GM19238 (cell line): ENCODE data around the gene ISM2.

ENCODE experiments used
- DNase-seq: peaks from one replicate; pipeline ENCODE4 v3.0.0; 2011; ENCODE audit warnings: low spot score; ENCODE audit not compliant: insufficient read length

ISM2 gene

DNA sequence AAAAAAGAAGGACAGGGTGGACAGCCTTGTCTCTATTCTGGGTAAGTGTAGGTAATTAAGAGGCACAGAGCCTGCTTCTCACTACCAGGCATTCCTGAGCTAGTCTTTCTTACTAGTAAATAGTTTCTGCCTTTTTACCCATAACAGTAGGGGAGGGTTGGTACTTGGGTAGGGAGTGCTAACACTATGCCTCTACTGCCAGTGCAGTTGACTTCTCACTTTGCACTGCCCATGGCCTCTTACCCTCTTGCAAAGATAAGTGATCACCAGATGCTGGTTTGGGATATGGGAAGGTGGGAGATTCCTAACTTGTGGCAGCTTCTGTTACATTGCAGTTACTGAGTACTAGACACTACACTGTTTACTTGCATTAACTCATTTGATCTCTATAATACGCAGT lies 29.1 kb downstream of the ISM2 start:
- no peak for DNase-seq

DNA sequence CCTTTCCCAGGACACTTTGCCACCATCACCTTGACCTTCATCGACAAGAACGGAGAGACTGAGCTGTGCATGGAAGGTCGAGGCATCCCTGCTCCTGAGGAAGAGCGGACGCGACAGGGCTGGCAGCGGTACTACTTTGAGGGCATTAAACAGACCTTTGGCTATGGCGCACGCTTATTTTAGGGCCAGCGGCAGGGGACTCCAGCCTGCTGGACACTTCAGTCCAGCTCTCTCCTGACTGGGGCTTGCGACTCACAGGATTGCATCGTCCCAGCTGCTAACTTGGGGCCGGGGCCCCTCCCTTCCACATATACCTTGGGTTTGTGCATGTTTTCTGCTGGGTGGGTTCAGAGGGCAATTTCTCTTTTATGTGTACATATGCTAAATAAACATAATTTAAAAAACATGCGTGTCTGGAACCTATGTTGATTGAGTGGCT lies 29.5 kb downstream of the ISM2 start:
- no peak for DNase-seq

DNA sequence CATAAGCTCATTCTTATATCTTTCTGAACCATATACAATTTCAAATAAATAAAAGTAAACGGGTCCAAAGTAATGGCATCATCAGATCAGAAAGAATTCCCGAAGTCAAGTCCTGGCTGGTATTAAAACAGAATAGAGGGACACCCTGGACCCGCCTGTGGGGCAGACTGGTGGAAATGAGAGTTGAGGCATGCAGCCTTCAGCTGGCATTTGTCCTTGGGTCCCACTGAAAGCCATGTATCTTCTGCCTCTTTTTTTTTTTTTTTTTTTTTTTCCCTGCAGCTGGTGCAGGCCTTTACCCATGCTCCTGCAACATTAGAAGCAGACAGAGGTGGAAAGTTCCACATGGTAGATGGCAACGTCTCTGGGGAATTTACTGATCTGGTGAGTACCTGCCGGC lies 30.8 kb downstream of the ISM2 start:
- DNase-seq = no peak

DNA sequence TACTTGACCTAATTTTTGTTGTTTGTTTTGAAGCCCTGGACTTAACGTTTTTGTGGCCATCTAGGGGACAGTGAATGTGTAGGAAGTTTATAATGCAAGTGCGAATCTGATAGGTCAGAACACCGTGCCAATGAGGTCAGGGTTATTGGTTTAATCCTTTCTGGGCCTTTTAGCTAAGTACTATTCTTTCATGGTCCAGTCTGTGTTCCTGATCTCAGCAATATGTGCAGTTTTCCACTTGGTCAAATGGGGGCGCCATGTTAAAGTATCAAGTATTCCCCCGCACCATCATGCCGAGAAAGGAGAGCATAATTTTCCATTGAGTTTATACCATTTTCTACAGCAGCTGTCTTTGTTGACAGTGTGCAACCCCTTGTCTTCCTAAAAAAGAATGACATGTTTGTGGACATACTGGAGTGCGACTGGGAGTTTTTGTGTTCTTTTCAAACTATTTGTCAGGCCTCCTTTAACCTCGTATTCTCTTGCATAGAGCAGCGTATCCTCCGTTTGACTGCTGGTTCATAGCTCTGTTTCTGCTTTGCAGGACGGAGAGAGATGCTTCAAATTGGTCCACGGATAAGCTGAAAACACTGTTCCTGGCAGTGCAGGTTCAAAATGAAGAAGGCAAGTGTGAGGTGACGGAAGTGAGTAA lies 39.4 kb downstream of the ISM2 start:
- DNase-seq = peak; percentile 20

DNA sequence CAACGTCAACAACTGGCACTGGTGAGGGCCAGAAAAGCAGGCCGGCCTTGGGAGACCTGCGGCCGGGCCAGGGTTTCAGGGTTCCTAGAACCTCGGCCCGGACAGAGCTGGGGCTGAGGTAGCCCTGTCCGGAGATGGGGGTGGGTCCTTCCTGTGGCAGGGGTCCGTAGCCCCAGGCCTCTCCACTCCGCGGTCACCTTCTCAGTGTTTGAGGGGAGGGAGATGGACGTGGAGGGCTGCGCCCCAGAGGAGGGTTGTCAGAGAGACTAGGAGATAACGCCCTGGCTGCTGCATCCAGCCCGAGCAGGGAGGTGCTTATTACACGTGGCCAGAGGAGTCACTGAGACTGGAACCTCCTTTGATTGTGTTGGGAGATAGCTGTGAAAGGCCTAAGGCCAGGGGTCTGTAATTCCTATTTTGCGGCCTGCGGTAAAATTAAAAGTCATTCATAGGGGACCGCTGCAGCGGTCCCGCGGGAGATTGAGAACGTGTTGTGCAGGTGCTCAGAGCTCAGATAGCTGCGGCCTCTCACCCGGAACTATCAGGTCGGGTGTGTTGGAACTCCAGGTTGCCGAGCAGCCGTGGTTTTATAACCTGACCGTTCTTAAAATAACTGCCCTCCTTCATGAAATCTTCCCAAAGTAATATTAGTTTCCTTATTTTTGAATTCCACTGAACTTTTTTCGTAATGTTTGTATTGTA lies 40.2 kb downstream of the ISM2 start:
- peak; percentile 15 for DNase-seq

DNA sequence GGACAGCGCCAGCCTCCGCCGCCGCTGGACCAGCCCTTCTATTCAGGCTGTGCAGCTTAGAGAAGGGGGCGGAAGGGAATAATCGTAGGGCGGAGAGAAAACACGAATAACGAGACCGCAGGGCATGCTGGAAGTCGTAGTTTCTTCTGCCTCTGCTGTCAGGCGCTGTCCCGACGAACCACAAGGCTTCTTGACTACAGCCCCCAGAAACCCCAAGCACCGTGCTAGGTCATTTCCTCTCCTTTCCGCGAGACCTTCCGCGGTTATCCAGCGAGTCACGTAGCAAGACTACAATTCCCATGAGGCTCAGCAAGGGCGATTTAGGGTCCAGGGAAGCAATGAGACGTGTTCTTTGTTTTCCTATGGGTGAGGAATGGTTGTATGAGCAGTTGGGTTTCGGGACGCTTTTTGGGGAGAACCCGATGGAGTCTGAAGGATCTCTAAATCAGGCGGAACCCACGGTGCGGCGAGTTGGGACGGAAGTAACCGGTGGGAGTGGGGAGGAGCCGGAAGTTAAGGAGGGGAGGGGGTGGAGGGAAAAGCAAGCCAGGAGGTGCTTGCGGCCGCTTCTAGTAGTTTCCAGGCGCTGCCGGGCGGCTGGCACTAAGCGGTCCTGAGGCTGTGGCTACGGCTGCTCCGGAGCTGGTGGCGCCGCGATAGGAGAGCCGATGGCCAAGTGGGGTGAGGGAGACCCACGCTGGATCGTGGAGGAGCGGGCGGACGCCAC lies 40.9 kb downstream of the ISM2 start, which contains the start of the genes AHSA1 and VIPAS39:
Gene AHSA1, plus strand, starts transcription at position 572 of the 727 bp plus-strand sequence. Its CDS starts 97 bp downstream, at position 669.
Gene VIPAS39, minus strand, starts transcription at position 80 of the 727 bp plus-strand sequence. CDS start 3,499 bp downstream, outside the sequence.
- DNase-seq = peak; percentile 80

DNA sequence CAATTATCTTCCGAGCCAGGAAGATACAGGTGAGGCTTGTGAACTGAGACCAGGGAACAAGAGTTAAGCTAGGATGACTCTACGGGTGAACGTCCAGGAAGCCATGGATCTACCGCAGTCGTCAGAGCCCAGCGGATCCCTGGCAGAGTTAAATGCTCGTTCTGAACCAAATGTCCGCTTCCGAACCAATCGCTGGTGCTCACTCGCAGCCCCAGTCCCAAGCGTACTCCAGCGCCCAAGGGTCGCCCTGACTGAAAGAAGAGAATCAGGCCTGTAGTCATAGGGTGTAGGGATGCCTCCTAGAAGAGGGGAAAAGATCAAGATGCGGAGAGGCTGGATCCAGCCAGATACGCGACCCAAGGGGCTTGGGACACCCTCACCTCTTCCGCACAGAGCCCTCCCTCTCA lies 41.5 kb downstream of the ISM2 start:
- DNase-seq = no peak

DNA sequence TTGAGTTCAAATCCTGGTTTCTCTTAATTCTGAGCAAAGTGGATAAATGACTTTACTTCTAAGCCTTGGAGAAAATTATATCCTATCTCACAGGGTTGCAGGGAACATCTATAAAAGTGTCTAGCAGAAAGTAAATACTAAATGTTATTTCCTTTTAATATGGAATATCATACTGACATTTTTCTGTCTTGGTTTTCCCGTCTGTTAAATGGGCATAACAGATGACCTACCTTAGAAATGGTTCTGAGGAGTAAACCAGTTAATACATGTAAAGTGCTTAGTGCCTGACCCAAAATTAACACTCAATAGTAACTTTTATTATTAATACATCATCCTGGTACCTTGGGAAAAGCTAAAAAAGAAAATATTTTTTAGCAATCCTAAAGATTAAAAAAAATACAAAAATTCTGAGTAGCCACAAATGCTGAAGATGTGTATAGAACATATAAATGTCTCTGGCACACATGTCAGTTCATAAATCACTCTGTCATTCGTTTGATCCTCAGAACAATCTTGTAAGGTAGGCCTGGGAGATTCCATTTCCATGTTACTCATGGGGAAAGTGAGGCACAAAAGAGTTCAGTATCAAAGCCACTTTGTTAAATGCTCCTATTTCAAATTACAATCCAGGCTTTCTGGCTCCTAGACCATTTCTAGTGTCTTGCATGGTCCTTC lies 42.5 kb downstream of the ISM2 start:
- no peak for DNase-seq

DNA sequence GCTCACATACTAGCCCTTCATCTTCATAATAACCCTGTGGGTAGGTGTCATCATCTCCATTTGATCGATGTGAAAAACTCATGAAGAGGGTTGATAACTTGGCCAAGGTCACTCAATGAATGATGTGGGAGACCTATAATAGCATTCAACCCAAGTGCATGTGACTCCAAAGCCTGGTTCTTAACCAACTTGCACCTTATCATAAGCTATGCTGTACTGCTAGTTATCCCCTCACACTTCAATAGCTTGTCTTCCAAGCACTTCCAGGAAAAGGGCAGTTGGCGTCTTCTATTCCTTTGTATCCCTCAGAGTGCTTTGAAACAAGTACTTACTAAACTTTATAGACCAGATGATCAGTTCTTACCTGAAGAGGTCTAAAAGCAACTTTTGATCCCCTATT lies 56.4 kb downstream of the ISM2 start:
- DNase-seq = no peak

DNA sequence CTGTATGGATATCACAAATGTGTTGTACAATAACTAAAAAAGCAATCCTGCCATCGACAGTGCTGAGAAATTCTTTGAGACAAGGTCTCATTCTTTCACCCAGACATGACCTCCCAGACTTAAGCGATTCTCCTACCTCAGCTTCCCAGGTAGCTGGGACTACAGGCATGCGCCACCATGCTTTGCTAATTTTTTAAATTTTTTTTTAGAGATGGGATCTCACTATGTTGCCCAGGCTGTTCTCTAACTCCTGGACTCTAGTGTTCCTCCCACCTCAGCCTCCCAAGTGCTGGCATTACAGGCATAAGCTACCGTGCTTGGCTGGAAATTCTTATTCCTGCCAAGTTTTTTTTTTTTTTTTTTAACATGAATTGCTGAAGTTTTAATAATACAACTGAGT lies 58.8 kb downstream of the ISM2 start:
- no peak for DNase-seq

DNA sequence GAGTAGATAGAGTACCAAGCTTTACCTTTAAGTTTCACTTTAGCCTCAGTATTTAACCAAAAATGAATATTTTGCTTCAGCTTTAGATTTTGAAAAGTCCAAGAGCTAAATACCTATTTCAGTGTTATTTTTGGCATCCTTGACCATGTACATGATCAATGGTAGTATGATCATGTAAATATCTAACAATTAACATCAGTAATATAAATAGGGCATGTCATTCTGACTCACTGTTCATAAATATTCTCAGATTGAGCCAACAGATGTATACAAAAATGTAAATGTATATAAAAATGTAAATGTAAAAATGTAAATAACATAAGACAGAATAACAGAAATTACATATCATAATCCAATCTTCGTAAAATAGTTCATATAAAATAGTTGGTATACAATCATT lies 60.0 kb downstream of the ISM2 start:
- no peak for DNase-seq

DNA sequence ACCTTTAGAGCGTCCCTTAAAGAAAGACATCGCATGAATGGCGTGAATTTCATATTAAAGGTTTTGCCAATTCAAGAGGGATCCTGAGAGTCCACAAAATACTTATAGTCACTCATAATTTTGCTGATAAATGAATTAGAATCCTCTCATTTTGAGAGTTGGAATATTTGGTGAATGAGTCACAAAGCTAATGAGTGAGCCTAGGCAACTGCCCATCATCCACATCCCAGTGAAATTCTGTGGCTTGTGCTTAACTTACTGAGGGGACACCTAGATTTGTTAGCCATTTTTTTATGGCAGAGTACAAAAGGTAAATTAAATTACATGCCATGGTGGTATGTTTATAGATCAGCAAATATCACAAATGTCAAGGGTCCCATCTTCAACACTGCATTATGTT lies 62.6 kb downstream of the ISM2 start:
- no peak for DNase-seq

DNA sequence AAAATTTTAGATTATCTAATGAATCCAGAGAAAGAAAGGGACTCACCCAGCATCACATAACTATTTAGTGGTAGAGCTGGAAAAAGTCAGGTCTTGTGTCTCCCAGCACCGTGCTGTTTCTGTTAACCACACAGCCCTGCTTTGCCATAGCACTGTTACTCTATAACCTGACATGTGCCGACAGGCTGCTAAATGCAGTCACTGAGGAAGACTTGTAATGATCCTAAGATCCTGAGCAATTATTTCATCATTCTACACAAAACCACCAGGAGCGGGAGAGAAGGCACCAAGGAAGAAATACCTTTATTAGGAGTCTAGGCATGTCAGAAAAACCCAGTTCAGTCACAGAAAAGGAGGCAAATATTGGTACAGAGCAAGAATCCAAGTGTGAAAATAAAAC lies 72.2 kb downstream of the ISM2 start:
- no peak for DNase-seq

DNA sequence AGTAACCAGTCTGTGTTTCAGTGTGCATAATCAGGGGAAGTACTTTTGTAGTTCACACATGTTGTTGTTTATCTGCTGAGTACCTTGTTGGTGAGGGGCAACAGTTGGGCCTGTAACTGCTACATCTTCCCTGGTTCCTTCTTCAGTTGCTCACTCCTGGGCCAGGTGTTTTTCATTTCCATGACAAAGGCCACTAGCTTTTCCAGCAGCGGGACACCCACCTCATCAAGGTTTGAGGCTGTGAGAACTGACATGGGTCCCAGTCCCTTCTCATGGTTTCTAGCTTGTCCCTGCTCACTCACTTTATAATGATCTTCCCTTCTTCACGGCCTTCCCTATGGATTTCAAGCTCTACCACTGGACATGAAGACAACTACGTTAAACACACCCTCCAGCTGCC lies 73.8 kb downstream of the ISM2 start:
- no peak for DNase-seq
